Cardiac fibroblast (primary cell): ENCODE data around the gene CD247.

Source experiments
- DNase-seq, 2 donors: peaks; one replicate each; pipeline versions ENCODE4 v3.0.0 to v3.0.0-alpha.2; 2010; ENCODE audit warnings: low read depth in 2 of 2
- H3K4me3 ChIP-seq, 2 donors: replicated peaks in 1 of 2; 1 replicate in 1 of 2; 2 replicates in 1 of 2; pipeline ENCODE4 v1.5.1; 2011; ENCODE audit warnings: low read depth in 2 of 2, low read length in 2 of 2, mild to moderate bottlenecking in 2 of 2, moderate library complexity in 1 of 2
- CTCF ChIP-seq: IDR thresholded peaks from one replicate; pipeline ENCODE4 v1.5.1; 2011; ENCODE audit warnings: low read depth, mild to moderate bottlenecking, low read length, inconsistent platforms

The CD247 gene

GRCh38 chr1:167517535-167518330 is 596 bp downstream of the CD247 start:
- no peak overlapping the region for H3K4me3 ChIP-seq
- no peak for TF ChIP-seq CTCF

GRCh38 chr1:167516404-167517388 is 1.6 kb downstream of the CD247 start:
- no peak for TF ChIP-seq CTCF
- DNase-seq, result no peak
- H3K4me3 ChIP-seq, result no peak overlapping the region

More at GRCh38 chr1:167517535-167518330, 596 bp downstream of the CD247 start:
- peak in 1 of 2 donors; percentile 8 for DNase-seq

GRCh38 chr1:167515893-167516321 is 2.4 kb downstream of the CD247 start:
- no peak for TF ChIP-seq CTCF
- DNase-seq, result no peak
- H3K4me3 ChIP-seq, result no peak overlapping the region

GRCh38 chr1:167515461-167515860 is 2.9 kb downstream of the CD247 start:
- DNase-seq, result no peak
- no peak for TF ChIP-seq CTCF
- H3K4me3 ChIP-seq, result no peak overlapping the region

- DNase-seq, result no peak
- TF ChIP-seq CTCF, result no peak
- H3K4me3 ChIP-seq, result no peak overlapping the region
Measured at GRCh38 chr1:167514288-167514687, 4.0 kb downstream of the CD247 start.

- no peak overlapping the region for H3K4me3 ChIP-seq
- no peak for TF ChIP-seq CTCF
- no peak for DNase-seq
Measured at GRCh38 chr1:167512046-167512654, 6.2 kb downstream of the CD247 start.
